GM13976 (cell line): ENCODE measurements around the gene PAK4.

ENCODE experiments used
- DNase-seq: peaks from one replicate; pipeline ENCODE4 v3.0.0; 2012; ENCODE audit warnings: low spot score
- in situ Hi-C: fragments of 300-500 bp; cut with MboI; formaldehyde crosslinking; loops from one replicate; pipeline ENCODE4 v1.12.0; 2022; ENCODE audit warnings: low sequenced_read_pairs, mixed read lengths, inconsistent platforms; ENCODE audit not compliant: unreplicated experiment
- TF ChIP-seq, protein P1 (sequence below): IDR thresholded peaks from 2 replicates; pipeline ENCODE4 v1.5.1; 2012; ENCODE audit warnings: borderline replicate concordance, mild to moderate bottlenecking; ENCODE audit not compliant: insufficient read depth; ENCODE audit errors: extremely low read depth, missing control alignments, control extremely low read depth

Gene PAK4

DNA sequence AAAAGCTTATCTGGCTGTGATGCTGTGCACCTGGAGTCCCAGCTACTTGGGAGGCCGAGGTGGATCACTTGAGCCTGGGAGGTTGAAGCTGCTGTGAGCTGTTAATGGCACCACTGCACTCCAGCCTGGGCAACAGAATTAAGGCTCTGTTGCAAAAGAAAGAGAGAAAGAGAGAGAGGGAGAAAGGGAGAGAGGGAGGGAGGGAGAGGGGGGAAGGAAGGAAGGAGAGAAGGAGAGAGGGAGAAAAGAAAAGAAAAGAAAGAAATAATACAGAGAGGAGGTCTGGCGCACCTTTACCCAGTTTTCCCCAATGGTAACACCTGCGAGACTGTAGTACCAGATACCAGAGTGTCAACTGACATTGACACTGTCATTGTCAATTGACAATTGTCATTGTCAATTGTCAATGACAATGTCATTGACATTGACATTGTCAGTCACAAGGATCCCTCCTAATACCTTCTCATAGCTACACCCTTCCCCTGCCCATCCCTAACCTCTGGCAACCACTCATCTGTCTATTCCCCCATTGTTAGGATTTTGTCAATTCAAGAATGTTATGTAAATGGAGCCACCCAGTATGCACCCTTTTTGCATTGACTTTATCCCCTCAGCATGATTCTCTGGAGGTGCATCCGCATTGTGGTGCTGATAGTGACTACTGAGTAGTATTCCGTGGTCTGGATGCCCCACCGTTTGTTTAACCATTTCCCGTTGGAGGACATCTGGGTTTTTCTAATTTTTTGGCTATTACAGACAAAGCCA, 21.3 kb downstream of the PAK4 start:
- DNase-seq, result no peak
- TF ChIP-seq, protein P1, sequence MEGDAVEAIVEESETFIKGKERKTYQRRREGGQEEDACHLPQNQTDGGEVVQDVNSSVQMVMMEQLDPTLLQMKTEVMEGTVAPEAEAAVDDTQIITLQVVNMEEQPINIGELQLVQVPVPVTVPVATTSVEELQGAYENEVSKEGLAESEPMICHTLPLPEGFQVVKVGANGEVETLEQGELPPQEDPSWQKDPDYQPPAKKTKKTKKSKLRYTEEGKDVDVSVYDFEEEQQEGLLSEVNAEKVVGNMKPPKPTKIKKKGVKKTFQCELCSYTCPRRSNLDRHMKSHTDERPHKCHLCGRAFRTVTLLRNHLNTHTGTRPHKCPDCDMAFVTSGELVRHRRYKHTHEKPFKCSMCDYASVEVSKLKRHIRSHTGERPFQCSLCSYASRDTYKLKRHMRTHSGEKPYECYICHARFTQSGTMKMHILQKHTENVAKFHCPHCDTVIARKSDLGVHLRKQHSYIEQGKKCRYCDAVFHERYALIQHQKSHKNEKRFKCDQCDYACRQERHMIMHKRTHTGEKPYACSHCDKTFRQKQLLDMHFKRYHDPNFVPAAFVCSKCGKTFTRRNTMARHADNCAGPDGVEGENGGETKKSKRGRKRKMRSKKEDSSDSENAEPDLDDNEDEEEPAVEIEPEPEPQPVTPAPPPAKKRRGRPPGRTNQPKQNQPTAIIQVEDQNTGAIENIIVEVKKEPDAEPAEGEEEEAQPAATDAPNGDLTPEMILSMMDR, result no peak
- in situ Hi-C loops, result no loop called here

DNA sequence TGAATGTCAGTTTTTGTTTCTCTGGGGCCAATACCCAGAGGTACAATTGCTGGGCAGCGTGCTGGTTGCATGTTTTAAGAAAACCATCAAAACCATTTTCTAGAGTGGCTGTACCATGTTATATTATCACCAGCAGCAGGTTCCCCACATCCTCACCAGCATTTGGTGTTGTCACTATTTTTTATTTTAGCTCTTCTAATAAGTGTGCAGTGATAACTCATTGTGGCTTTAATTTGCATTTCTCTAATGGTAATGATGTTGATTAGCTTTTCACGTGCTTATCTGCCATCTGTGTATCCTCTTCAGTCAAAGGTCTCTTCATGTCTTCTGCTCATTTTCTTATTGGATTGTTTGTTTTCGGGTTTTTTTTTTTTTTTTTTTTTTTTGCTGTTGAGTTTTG, 21.9 kb downstream of the PAK4 start:
- TF ChIP-seq, protein P1, result no peak
- in situ Hi-C loops, result no loop called here
- no peak for DNase-seq

DNA sequence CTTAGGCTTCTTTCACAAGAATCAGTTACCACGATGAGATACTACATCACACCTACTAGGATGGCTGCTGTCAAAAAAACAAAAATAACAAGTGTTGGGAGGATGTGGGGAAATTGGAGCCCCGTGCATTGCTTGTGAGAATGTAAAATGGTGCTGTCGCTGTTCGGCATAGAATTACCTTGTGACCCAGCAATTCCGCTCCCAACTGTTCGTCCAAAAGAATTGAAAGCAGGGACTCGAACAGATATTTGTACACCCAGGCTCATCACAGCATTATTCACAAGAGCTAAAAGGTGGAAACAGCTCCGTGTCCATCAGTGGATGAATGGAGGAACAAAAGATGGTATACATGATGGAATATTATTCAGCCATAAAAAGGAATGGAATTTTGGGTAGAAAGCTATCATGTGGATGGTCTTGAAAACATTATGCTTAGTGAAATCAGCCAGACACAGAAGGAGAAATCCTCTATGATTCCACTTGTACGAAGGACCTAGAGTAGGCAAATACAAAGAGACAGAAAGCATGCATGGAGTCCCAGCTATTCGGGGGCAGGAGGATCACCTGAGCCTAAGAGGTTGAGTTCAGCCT, 23.4 kb downstream of the PAK4 start:
- no peak for DNase-seq

DNA sequence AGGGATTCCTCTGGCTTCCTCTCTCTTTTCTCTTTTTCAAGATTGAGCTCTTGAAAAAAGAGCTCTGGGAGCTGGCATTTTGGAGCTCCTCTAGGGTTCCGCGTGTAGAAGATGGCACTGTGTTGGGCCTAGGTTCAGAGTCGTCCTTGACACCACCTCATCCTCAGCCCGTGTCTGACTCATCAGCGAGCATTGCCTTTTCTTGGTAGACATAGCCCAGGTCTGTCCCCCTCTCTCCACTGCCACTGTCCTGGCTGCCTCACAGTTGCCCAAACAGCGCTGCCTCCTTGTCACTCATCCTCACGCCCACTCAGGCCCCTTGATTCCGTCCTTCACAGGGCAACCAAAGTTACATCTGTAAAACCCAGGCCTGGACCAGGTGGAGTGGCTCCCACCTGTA, 24.6 kb downstream of the PAK4 start:
- in situ Hi-C loops, result no loop called here
- DNase-seq, result no peak
- TF ChIP-seq, protein P1, result no peak

More for the DNA sequence above, 23.4 kb downstream of the PAK4 start:
- in situ Hi-C loops, result no loop called here
- TF ChIP-seq, protein P1, result no peak

DNA sequence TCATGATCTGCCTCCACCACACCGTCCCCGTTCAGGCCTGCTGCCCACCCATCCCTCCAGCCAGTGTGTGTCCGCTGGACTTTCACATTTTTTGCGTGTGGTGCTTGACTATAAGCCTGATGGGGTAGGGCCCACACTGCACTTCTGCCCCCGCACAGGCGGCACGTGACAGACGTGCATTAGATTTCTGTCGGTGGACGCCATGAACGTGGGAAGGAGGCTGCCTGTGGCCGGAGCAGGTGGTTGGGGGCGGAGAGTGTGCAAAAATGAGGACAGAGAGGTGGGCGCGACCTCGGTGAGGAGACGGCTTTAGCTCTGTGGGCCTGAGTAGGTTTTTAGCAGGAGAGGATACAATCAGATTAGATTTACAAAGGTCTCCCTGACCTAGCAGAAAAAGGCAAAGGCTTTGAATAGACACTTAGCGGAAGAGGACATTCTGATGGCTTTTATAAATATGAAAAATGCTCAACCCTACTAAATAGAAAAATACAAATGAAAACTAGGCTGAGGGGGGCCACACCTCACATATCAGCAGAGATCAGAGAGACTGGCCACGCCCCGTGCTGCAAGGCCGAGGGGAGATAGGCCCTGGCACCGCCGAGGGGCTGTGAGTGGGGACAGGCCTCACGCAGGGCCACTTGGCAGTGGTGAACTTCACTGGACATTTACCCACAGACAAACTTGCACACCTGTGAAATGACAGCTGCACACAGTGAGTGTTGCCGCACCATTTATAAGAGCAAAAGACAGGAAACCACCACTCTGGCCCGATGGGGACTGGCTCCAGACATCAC, 25.4 kb downstream of the PAK4 start:
- in situ Hi-C loops, result no loop called here

DNA sequence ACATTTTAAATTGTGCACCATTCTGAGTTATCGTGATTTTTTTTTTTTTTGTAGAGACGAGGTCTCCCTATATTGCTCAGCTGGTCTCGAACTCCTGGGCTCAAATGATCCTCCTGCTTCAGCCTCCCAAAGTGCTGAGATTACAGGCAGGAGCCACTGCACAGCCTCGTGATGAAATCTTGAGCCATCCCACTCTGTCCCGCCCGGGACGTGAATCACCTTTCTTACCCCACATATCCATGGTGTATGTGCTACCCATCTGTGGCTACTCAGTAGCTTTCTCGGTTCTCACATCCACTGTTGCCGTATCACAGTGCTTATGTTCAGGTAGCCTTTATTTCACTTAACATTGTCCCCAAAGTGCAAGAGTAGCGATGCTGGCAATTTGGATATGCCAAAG, 26.5 kb downstream of the PAK4 start:
- TF ChIP-seq, protein P1, result no peak
- in situ Hi-C loops, result no loop called here
- no peak for DNase-seq

More for the DNA sequence above, 25.4 kb downstream of the PAK4 start:
- TF ChIP-seq, protein P1, result no peak
- DNase-seq, result no peak
